OCI-LY3 (cell line): ENCODE measurements around the gene PTPRJ.
A peak's percentile ranks its signal among the peaks of the same experiment; 100 is the strongest.

ENCODE experiments used
- H2AFZ ChIP-seq: fragments of 200-600, 300-600 bp; shearing (Covaris generic); 2 replicates; pipeline ENCODE4 v1.6.0; 2014; ENCODE audit warnings: antibody characterized with exemption, low read depth, low read length
- H3K27ac ChIP-seq: fragments of 200-600, 300-600 bp; sonication (generic); 2 replicates; pipeline ENCODE4 v1.5.1; 2014; ENCODE audit warnings: mild to moderate bottlenecking, low read length, moderate library complexity, mixed read lengths
- H3K27me3 ChIP-seq: fragments of 200-600, 300-600 bp; sonication (generic); 2 replicates; pipeline ENCODE4 v1.6.1; 2014; ENCODE audit warnings: low read depth, low read length, mixed read lengths
- H3K36me3 ChIP-seq: fragments of 200-600, 300-600 bp; sonication (generic); replicated peaks from 2 replicates; pipeline ENCODE3; 2014; ENCODE audit warnings: low read depth, low read length, mixed read lengths
- H3K4me1 ChIP-seq: fragments of 300-600, 200-600 bp; sonication (generic); 2 replicates; pipeline ENCODE4 v1.6.1; 2014; ENCODE audit warnings: low read length, mixed read lengths
- H3K4me2 ChIP-seq: fragments of 200-600, 300-600 bp; sonication (generic); 2 replicates; pipeline ENCODE4 v1.6.1; 2014; ENCODE audit warnings: low read length, mixed read lengths
- H3K4me3 ChIP-seq: fragments of 300-600, 200-600 bp; sonication (generic); 2 replicates; pipeline ENCODE4 v1.5.1; 2014; ENCODE audit warnings: antibody characterized with exemption, mild to moderate bottlenecking, low read length, moderate library complexity
- H3K79me2 ChIP-seq: fragments of 300-600, 200-600 bp; shearing (Covaris generic); 2 replicates; pipeline ENCODE4 v1.6.1; 2014; ENCODE audit warnings: mild to moderate bottlenecking, low read length, mixed read lengths
- H3K9ac ChIP-seq: fragments of 300-600, 200-600 bp; shearing (Covaris generic); 2 replicates; pipeline ENCODE4 v1.6.0; 2014; ENCODE audit warnings: mild to moderate bottlenecking, low read length, moderate library complexity
- H3K9me3 ChIP-seq: fragments of 200-600, 300-600 bp; shearing (Covaris generic); 2 replicates; pipeline ENCODE4 v1.6.1; 2014; ENCODE audit warnings: low read length, mixed read lengths; ENCODE audit not compliant: insufficient read depth
- H4K20me1 ChIP-seq: fragments of 200-600, 300-600 bp; sonication (generic); 2 replicates; pipeline ENCODE4 v1.6.1; 2016; ENCODE audit warnings: low read length, mixed read lengths; ENCODE audit not compliant: insufficient read depth
- EZH2phosphoT487 ChIP-seq: fragments of 200-600 bp; shearing (Covaris generic); IDR thresholded peaks from 2 replicates; pipeline ENCODE4 v1.6.1; 2018; ENCODE audit warnings: antibody characterized with exemption, mixed run types, low read depth
- TF ChIP-seq, protein P1 (sequence below): fragments of 200-600, 300-600 bp; sonication (generic); IDR thresholded peaks from 2 replicates; pipeline ENCODE4 v1.5.1; 2014; ENCODE audit warnings: antibody characterized with exemption, low read length, low read depth

Gene PTPRJ

DNA sequence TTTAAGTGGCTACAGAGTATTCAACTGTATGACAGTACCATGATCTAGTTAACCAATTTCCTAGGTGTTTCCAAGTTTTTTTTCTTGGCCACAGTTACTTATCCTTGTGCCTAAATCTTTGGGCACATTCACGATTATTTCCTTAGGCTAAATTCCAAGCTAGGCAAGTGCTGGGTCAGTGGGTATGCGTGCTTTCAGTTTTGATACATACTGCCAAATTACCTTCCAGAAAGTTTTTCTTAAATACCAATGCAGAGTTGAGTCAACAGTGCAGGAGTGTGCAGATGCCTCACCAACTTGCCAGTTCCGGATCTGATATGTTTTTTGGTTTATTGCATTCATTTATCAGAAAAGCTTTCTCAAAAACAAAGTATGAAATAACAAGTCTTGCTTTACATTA lies 168.4 kb downstream of the PTPRJ start:
- Histone ChIP-seq H3K4me3 (no peak overlapping the region), H3K9me3 (peaks cover 7% of the 10 kb centered on the region), H2AFZ (no peak overlapping the region), H3K4me1 (peaks cover 3% of the 10 kb centered on the region; the same call in 1 of the 2 replicates), H3K9ac (no peak overlapping the region), H3K36me3 (peaks cover 72% of the 10 kb centered on the region), H3K27ac (no peak overlapping the region), H3K4me2 (no peak overlapping the region), H3K27me3 (no peaks in the 10 kb centered on the region), H4K20me1 (no peaks in the 10 kb centered on the region), H3K79me2 (no peaks in the 10 kb centered on the region)
- TF ChIP-seq, protein P1, sequence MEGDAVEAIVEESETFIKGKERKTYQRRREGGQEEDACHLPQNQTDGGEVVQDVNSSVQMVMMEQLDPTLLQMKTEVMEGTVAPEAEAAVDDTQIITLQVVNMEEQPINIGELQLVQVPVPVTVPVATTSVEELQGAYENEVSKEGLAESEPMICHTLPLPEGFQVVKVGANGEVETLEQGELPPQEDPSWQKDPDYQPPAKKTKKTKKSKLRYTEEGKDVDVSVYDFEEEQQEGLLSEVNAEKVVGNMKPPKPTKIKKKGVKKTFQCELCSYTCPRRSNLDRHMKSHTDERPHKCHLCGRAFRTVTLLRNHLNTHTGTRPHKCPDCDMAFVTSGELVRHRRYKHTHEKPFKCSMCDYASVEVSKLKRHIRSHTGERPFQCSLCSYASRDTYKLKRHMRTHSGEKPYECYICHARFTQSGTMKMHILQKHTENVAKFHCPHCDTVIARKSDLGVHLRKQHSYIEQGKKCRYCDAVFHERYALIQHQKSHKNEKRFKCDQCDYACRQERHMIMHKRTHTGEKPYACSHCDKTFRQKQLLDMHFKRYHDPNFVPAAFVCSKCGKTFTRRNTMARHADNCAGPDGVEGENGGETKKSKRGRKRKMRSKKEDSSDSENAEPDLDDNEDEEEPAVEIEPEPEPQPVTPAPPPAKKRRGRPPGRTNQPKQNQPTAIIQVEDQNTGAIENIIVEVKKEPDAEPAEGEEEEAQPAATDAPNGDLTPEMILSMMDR = no peak
- no peak for TF ChIP-seq EZH2phosphoT487

DNA sequence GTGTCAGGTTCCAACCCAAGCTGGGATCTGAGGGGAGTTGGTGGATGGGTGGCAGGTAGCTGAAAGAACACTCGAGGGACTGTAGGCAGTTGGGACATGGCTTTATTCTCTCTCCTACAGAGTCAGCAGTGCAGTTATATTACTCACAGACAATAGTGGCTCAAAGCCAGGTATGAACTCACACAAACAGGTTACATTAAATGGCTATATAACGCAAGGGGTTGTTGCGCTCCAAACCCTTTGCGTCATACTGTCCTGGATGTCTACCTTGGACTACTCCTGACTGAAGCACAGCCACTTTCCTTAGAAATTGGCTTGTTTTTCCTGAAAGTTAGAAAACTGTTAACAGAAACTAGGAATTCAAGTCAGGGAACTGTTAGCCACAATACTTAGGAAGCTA lies 169.9 kb downstream of the PTPRJ start:
- Histone ChIP-seq H3K4me2 (no peak overlapping the region), H2AFZ (no peak overlapping the region), H3K9me3 (peaks cover 11% of the 10 kb centered on the region), H3K36me3 (peaks cover 72% of the 10 kb centered on the region), H3K9ac (no peak overlapping the region), H3K4me1 (peaks cover 5% of the 10 kb centered on the region; the same call in 1 of the 2 replicates), H3K4me3 (no peak overlapping the region), H3K79me2 (no peaks in the 10 kb centered on the region), H3K27ac (no peak overlapping the region), H3K27me3 (no peaks in the 10 kb centered on the region), H4K20me1 (no peaks in the 10 kb centered on the region)
- TF ChIP-seq, protein P1 = no peak
- no peak for TF ChIP-seq EZH2phosphoT487

DNA sequence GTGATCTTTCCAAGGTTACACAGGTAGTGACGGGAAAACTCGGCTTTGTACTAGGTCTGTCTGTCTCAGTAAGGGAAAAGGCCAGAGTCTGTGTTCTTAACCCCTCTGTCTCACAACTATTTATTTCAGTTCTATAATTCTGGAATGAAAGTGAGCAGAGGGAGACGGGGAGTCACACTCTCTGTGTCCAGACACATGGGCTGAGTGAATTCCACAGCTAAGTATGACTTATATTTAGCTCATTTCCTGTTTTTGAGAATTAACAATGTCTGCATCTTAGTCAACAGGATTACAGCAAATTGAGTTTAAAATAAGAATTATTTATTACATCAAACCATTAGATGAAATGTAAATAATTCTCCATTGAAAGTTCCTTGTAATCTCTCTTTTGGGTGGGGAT lies 173.8 kb downstream of the PTPRJ start:
- H3K27me3 ChIP-seq = no peaks in the 10 kb centered on the region
- H3K4me3 ChIP-seq = no peak overlapping the region
- H3K4me2 ChIP-seq = no peak overlapping the region
- no peaks in the 10 kb centered on the region for H3K79me2 ChIP-seq
- H3K27ac ChIP-seq = peak overlapping the region; percentile 59
- H3K9ac ChIP-seq = no peak overlapping the region
- H4K20me1 ChIP-seq = no peaks in the 10 kb centered on the region
- peaks cover 11% of the 10 kb centered on the region for H3K9me3 ChIP-seq
- H2AFZ ChIP-seq = no peak overlapping the region
- peaks cover 5% of the 10 kb centered on the region; the same call in 1 of the 2 replicates for H3K4me1 ChIP-seq
- H3K36me3 ChIP-seq = peaks cover 70% of the 10 kb centered on the region
- no peak for TF ChIP-seq EZH2phosphoT487
- TF ChIP-seq, protein P1 = no peak

DNA sequence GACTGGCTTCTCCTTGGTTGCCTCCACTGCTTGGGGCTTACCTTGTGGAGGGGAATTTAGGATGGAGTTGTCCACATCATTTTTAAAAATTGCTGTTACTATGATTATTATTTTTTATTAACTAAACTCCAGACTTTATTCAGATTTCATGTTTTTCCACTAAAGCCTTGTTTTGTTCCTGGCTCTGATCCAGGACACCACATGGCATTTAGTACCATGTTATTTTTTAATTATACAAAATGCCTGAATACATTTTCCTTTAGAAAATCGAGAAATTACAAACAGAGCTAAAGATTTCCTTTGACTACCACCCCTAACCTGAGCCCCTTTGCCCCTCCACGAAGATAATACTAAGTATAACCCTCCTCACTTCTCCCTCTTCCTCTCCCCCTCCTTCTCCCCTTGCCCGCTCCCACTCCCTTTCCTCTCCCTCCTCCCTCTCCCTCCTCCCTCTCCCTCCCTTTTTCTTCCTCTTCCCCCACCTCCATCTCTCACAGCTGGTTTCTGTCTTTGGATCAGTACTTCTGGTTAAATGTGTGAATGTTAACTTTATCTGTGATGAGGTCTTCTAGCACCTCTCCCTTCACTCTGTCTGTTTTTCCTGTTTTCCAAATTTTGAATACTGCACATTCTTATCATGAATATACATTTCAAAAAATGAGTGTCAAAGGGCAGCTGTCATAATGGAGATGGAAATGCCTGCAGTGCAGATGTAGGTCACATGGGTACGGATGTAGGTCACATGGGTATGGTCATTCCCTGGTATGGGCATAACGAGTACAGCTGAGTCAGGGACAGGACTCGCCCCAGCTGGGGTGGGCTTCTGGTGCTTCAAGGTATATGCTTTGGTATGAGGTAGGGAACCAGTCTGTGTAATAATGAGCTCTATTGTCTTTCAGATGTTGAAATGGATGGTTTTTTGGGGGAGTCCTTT lies 181.9 kb downstream of the PTPRJ start:
- Histone ChIP-seq H3K79me2 (no peaks in the 10 kb centered on the region), H3K4me2 (no peak overlapping the region), H4K20me1 (no peaks in the 10 kb centered on the region), H3K27me3 (no peaks in the 10 kb centered on the region), H3K9ac (no peak overlapping the region), H3K9me3 (no peaks in the 10 kb centered on the region), H3K4me3 (no peak overlapping the region), H3K4me1 (no peaks in the 10 kb centered on the region), H2AFZ (no peak overlapping the region), H3K27ac (no peak overlapping the region), H3K36me3 (peaks cover 66% of the 10 kb centered on the region)
- no peak for TF ChIP-seq EZH2phosphoT487
- TF ChIP-seq, protein P1 = no peak
